Karpas-422 (cell line): ENCODE measurements around the gene NFATC1. TPM values are rescaled to one million over a fixed set of nuclear protein-coding genes. Genes with fewer than 3 reads are reported as not detected.

Experiments used
- DNase-seq: peaks from one replicate; pipeline ENCODE4 v3.0.0-alpha.2; 2015
- H2AFZ ChIP-seq: fragments of 200-600 bp; sonication (generic); 2 replicates; pipeline ENCODE4 v1.6.1; 2014; ENCODE audit warnings: antibody characterized with exemption, low read length, mixed read lengths
- H3K27ac ChIP-seq: fragments of 200-600 bp; sonication (generic); 2 replicates; pipeline ENCODE4 v1.5.1; 2014; ENCODE audit warnings: mild to moderate bottlenecking, low read length, moderate library complexity
- H3K27me3 ChIP-seq: fragments of 200-600 bp; sonication (generic); 2 replicates; pipeline ENCODE4 v1.6.1; 2014; ENCODE audit warnings: low read length, mixed read lengths
- H3K36me3 ChIP-seq: fragments of 200-600 bp; sonication (generic); 2 replicates; pipeline ENCODE4 v1.6.1; 2014; ENCODE audit warnings: low read length, mixed read lengths; ENCODE audit not compliant: insufficient read depth
- H3K4me1 ChIP-seq: fragments of 200-600 bp; sonication (generic); 2 replicates; pipeline ENCODE4 v1.6.1; 2014; ENCODE audit warnings: mild to moderate bottlenecking, low read length, mixed read lengths
- H3K4me2 ChIP-seq: fragments of 200-600 bp; sonication (generic); 2 replicates; pipeline ENCODE4 v1.6.1; 2014; ENCODE audit warnings: low read length, low read depth, mild to moderate bottlenecking; ENCODE audit not compliant: poor library complexity, severe bottlenecking
- H3K4me3 ChIP-seq: fragments of 200-600 bp; sonication (generic); 2 replicates; pipeline ENCODE4 v1.5.1; 2014; ENCODE audit warnings: mild to moderate bottlenecking, antibody characterized with exemption, low read length, mixed read lengths
- H3K79me2 ChIP-seq: fragments of 200-600 bp; sonication (generic); 2 replicates; pipeline ENCODE4 v1.6.1; 2014; ENCODE audit warnings: mild to moderate bottlenecking, low read length, mixed read lengths
- H3K9ac ChIP-seq: fragments of 200-600 bp; sonication (generic); 2 replicates; pipeline ENCODE4 v1.6.0; 2014; ENCODE audit warnings: low read length
- H3K9me2 ChIP-seq: fragments of 200-600 bp; sonication (generic), shearing (Covaris generic); replicated peaks from 2 replicates; pipeline ENCODE4 v1.6.0; 2014; ENCODE audit warnings: mild to moderate bottlenecking, low read length, moderate library complexity; ENCODE audit not compliant: insufficient read depth
- H3K9me3 ChIP-seq: fragments of 300-700, 200-600 bp; sonication (generic); 2 replicates; pipeline ENCODE4 v1.6.1; 2014; ENCODE audit warnings: low read length, mixed read lengths
- H4K20me1 ChIP-seq: fragments of 200-600 bp; sonication (generic); 2 replicates; pipeline ENCODE4 v1.6.1; 2014; ENCODE audit warnings: mild to moderate bottlenecking, antibody characterized with exemption, low read length, low read depth; ENCODE audit not compliant: insufficient read depth
- total RNA-seq: library from RNA; depleted of rRNA; stranded (reverse); fragments of >200 nt; shearing (Covaris generic); gene quantifications from 2 replicates; pipeline ENCODE4 v1.2.3, GENCODE V29; 2014; ENCODE audit warnings: low replicate concordance

Gene NFATC1
- total RNA-seq, 1 experiment from 2014 or later, result 46.1 TPM

DNA sequence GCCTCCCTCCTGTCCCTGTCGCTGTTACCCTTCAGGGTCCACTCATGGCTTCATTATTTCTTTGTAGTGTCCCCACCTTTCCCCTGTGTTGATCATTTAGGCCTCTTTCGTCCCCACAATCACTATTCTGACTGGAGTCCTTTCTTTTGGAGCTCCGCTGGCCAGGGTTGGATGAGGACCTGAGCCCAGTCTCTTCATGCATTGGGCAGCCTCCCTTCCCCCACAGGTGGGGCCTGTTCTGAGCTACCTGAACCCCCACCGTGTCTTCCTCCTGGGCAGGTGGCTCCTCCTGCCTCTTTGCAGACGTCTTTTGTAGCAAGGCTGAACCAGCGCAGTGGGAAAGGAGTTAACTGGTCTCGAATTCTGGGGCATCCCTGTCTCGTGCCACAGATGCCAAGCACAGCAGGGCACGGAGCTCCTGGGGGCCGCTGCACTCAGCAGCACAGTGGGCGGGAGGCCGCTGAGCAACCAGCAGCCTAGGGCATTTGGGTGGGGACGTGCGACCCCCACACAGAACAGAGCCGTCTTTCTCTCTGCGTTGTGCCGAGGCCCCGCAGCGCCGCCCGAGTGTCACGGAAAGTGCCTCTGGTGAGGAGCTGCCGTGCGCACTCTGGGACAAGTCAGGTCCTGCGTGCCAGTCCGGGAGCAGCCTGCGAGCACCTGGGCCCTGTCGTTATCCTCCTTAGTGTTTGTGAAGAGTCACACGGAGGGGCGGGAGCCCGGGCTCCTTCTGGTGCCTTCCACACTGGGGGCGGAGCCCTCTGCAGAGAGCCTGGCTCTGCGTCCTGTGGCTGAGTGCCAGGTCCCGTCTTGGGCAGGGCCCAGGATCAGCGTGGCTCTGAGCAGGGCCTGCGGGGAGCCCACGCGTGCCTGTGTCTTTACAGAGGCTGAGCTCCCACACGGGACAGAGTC is 130.1 kb downstream of the NFATC1 start:
- H3K9me3 ChIP-seq, result no peaks in the 10 kb centered on the region
- peaks cover 39% of the 10 kb centered on the region for H3K4me1 ChIP-seq
- no peak overlapping the region for H3K27ac ChIP-seq
- H4K20me1 ChIP-seq, result no peaks in the 10 kb centered on the region
- no peak overlapping the region for H2AFZ ChIP-seq
- no peak overlapping the region for H3K4me2 ChIP-seq
- no peaks in the 10 kb centered on the region for H3K27me3 ChIP-seq
- no peaks in the 10 kb centered on the region for H3K9me2 ChIP-seq
- peaks cover 18% of the 10 kb centered on the region; the same call in 1 of the 2 replicates for H3K79me2 ChIP-seq
- peaks cover 4% of the 10 kb centered on the region; the same call in 1 of the 2 replicates for H3K36me3 ChIP-seq
- H3K4me3 ChIP-seq, result no peak overlapping the region
- DNase-seq, result no peak
- no peak overlapping the region for H3K9ac ChIP-seq

DNA sequence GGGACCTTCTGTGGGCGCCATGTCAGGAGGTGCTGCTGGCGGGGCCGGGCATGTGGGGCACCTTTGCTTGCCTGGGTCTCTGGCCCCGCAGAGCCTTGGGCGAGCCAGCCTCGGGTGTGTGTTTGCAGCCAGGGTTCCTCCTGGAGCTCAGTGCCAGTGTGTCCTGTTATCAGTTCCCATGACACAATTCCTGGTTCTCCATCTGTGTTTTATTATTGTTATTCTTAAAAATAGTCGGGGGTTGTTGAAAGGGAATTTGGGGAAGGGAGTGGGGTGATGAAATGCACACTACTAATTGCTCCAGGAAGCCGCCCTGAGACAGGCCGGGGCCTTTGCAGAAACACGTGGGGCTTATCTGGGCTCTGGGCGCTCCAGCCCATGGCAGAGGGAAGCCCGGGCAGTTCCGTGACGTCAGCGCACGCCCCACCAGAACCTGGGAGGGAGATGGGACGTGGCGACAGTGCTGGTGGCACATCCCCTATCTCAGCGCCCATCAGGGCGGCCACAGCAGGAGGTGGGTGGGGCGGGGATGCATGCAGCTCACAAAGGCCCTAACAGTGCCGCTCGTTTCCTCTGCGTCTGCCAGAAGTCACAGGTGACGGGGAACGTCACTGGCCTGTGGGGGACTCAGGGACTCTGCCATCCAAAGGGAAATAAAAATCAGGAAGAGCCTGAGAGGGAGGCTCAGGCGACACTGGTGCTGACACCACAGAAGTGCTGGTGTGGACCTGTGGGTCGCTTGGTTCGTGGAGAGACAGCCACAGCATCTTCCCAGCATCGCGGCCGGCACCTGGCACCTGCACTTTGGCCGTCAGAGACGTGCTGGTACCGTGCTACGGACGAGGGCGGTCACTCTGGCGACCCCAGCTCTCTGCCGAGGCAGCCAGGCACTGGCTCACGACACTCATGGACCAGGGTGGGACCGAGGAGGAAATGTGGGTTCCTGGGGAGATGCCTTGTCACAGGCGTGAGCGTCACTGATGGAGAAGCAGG is 131.0 kb downstream of the NFATC1 start:
- Histone ChIP-seq H3K4me3 (no peak overlapping the region), H3K79me2 (peaks cover 13% of the 10 kb centered on the region; the same call in 1 of the 2 replicates), H3K9me3 (no peaks in the 10 kb centered on the region), H4K20me1 (no peaks in the 10 kb centered on the region), H3K27ac (no peak overlapping the region), H3K27me3 (no peaks in the 10 kb centered on the region), H2AFZ (no peak overlapping the region), H3K36me3 (peaks cover 4% of the 10 kb centered on the region; the same call in 1 of the 2 replicates), H3K4me2 (no peak overlapping the region), H3K9me2 (no peaks in the 10 kb centered on the region), H3K9ac (no peak overlapping the region), H3K4me1 (peaks cover 29% of the 10 kb centered on the region)
- DNase-seq, result no peak

DNA sequence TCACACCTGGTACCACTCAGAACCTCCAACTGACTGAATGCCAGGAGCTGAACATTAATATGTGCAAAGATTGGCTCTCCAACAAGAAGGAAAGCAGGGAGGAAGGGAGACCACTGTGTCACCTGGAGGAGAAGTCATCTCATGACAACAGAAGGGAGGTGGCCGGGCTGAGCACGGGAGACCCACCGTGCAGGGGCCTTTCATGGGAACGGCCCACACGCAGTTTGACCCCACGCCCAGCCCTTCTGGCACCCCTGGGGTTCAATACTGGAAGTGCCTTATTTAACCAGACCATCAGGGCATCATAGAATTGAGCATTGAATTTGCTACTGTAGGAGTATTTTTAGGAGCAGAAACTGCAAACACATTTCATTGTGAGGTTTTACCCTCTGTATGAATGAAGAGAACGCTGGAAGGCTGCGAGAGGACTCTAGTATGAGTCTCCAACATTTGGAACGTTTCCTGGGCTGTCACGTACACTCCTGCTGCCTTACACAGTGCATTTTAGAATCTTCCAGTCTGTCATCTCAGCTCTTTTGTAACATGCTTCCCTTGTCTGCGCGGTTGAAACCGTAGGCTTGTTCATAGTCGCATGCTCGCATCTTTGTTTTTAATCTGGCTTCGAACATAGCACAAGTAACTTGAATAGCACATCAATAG is 132.1 kb downstream of the NFATC1 start:
- H3K36me3 ChIP-seq, result peaks cover 4% of the 10 kb centered on the region; the same call in 1 of the 2 replicates
- no peak overlapping the region for H3K27ac ChIP-seq

DNA sequence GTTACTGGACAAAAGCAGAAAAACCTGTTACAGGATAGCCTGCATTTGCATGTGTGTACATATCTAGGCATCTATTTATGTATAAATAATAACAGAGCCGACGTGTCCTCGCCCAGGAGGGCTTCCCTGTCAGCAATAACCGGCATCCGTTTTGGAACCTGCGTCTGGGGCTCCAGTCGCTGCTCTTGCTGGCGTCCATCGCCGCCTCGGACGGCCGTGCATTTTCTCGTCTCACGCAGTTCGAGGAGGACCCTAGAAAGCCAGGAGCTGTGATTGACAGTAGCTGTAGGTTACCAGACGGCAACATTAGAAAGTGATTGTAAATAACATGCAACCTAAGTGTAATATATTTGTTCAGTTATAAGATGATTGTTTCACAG is 132.6 kb downstream of the NFATC1 start:
- Histone ChIP-seq H3K9ac (no peak overlapping the region), H3K9me2 (no peaks in the 10 kb centered on the region), H2AFZ (no peak overlapping the region), H3K27ac (no peak overlapping the region), H3K27me3 (no peaks in the 10 kb centered on the region), H3K4me2 (no peak overlapping the region), H3K79me2 (peaks cover 13% of the 10 kb centered on the region; the same call in 1 of the 2 replicates), H4K20me1 (no peaks in the 10 kb centered on the region), H3K9me3 (no peaks in the 10 kb centered on the region), H3K36me3 (peaks cover 4% of the 10 kb centered on the region; the same call in 1 of the 2 replicates), H3K4me3 (no peak overlapping the region), H3K4me1 (peaks cover 14% of the 10 kb centered on the region)
- no peak for DNase-seq

More for the DNA sequence above, 132.1 kb downstream of the NFATC1 start:
- no peaks in the 10 kb centered on the region for H4K20me1 ChIP-seq
- H3K4me2 ChIP-seq, result no peak overlapping the region
- H3K79me2 ChIP-seq, result peaks cover 13% of the 10 kb centered on the region; the same call in 1 of the 2 replicates
- no peak overlapping the region for H3K4me3 ChIP-seq
- H3K9ac ChIP-seq, result no peak overlapping the region
- no peaks in the 10 kb centered on the region for H3K9me2 ChIP-seq
- DNase-seq, result no peak
- no peaks in the 10 kb centered on the region for H3K9me3 ChIP-seq
- H3K27me3 ChIP-seq, result no peaks in the 10 kb centered on the region
- no peak overlapping the region for H2AFZ ChIP-seq
- peaks cover 19% of the 10 kb centered on the region for H3K4me1 ChIP-seq

DNA sequence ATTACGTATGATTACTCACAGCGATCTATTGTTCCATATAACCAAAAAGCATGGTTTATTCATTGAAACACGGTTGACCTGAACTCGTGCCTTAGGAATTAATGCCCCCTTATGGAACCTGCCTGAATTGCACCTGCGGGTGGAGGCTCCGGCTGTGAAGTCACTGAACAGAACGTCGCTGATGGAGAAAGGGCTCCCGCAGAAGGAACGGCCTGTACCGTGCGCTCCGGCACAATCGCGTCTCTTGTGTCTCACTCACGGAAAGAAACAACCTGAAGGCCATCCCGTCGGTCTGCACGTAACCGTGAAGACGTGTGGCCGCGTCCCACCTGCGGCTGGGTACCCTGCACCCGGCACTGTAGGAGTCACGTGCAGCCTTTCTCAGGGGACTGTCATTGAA is 133.1 kb downstream of the NFATC1 start:
- Histone ChIP-seq H3K4me2 (no peak overlapping the region), H3K4me3 (no peak overlapping the region), H2AFZ (no peak overlapping the region), H3K27ac (no peak overlapping the region), H3K9me2 (no peaks in the 10 kb centered on the region), H4K20me1 (no peaks in the 10 kb centered on the region), H3K9me3 (no peaks in the 10 kb centered on the region), H3K79me2 (peaks cover 13% of the 10 kb centered on the region; the same call in 1 of the 2 replicates), H3K9ac (no peak overlapping the region), H3K27me3 (no peaks in the 10 kb centered on the region), H3K36me3 (peaks cover 4% of the 10 kb centered on the region; the same call in 1 of the 2 replicates), H3K4me1 (peaks cover 8% of the 10 kb centered on the region)
- DNase-seq, result peak; percentile 90

DNA sequence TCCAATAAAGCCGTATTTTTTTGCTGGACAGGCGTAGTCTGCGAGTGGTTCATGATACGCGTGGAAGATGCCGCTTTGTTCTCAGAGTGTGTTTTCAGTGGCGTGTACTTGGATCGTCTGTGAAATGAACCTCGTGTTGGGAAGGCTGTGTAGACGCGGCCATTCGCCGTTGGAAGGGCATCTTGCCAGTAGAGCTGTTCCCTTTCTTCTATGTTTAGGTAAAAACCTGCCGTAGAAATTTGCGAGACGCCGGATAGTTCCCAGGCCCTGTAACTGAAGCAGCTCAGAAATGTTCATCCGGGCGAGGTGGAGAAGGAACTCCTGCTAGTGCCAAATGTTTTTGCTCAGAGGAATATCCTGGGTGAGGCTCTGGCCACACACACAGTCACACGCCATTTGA is 133.6 kb downstream of the NFATC1 start:
- Histone ChIP-seq H2AFZ (no peak overlapping the region), H3K4me3 (no peak overlapping the region), H4K20me1 (no peaks in the 10 kb centered on the region), H3K27ac (no peak overlapping the region), H3K79me2 (peaks cover 8% of the 10 kb centered on the region; the same call in 1 of the 2 replicates), H3K4me1 (peaks cover 4% of the 10 kb centered on the region), H3K9me3 (no peaks in the 10 kb centered on the region), H3K27me3 (no peaks in the 10 kb centered on the region), H3K9me2 (no peaks in the 10 kb centered on the region), H3K9ac (no peak overlapping the region), H3K4me2 (no peak overlapping the region), H3K36me3 (peaks cover 4% of the 10 kb centered on the region; the same call in 1 of the 2 replicates)
- no peak for DNase-seq

DNA sequence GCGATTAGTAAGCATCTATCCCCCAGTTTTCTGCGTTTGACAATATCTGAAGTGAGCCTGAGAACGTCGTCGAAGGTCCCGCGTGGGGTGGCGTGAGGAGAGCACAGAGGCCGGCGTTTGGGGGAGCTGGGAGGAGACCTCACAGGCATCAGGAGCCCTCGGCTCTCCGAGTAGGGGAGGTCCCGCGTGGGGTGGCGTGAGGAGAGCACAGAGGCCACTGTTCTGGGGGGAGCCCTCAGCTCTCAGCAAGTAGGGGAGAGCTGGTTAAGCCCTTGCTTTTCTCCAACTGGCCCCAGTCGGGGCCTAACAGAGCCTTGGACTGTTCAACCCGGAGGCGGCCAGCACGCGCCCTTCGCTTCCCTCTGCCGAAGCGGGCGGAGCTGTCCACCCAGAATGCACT is 134.3 kb downstream of the NFATC1 start:
- Histone ChIP-seq H3K4me2 (no peak overlapping the region), H3K36me3 (peaks cover 4% of the 10 kb centered on the region; the same call in 1 of the 2 replicates), H3K27ac (no peak overlapping the region), H2AFZ (no peak overlapping the region), H3K79me2 (peaks cover 5% of the 10 kb centered on the region; the same call in 1 of the 2 replicates), H3K4me1 (no peaks in the 10 kb centered on the region), H3K9ac (no peak overlapping the region), H3K9me3 (no peaks in the 10 kb centered on the region), H3K9me2 (no peaks in the 10 kb centered on the region), H3K4me3 (no peak overlapping the region), H3K27me3 (no peaks in the 10 kb centered on the region), H4K20me1 (no peaks in the 10 kb centered on the region)
- no peak for DNase-seq
